ENCODE results near the gene TCF7. TPM values are rescaled to one million over a fixed set of nuclear protein-coding genes. Genes with fewer than 3 reads are reported as not detected.

The TCF7 gene
- total RNA-seq, 2 experiments from 2014 or later, result 0.97 to 1.1 TPM

DNA sequence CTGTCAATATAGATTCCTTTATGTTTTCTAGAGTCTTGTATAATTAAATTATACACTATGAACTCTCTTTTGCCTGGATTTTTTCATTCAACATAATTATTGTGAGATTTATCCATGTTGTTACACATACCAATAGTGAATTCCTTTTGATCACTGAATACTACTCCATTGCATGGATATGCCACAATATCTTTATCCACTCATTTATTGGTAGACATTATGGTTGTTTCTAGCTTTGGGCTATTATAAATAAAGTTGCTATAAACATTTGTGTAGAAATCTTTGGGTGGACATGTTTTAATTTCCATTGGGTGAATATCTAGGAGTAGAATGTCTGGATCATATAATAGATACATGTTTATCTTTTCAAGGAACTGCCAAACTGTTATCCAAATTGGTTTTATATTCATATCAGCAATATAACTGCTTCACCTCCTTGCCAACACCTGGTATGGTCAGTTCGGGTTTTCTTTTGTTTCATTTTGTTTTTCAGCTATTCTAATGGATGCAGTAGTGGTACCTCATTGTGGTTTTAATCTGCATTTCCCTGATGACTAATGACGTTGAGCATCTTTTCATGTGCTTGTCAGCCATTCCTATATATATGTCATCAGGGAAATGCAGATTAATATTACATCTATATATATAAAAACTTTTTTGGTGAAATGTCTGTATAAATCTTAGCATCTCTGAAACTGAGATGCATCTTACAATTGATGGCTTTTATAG lies 32.1 kb upstream of the TCF7 start:
- no peaks in the 10 kb centered on the region for H4K20me1 ChIP-seq (ENCODE audit: insufficient read depth, low read length)
- TF ChIP-seq EZH2phosphoT487 (IDR thresholded peaks at IDR 0.05; ENCODE audit: borderline replicate concordance, low read depth, low read length), result no peak
- no peak for TF ChIP-seq CTCF (conservative IDR thresholded peaks at IDR 0.05; ENCODE audit: low read length)
- H3K36me3 ChIP-seq (ENCODE audit: insufficient read depth, low read length), result no peaks in the 10 kb centered on the region
- intact Hi-C loops (cut with micrococcal nuclease; ENCODE audit: unreplicated experiment), result no loop called here
- no peak overlapping the region for H2AFZ ChIP-seq (ENCODE audit: low read length)
- no peak overlapping the region for H3K4me2 ChIP-seq (ENCODE audit: low read length)
- ChIA-PET POLR2A (no interaction called here), CTCF (ENCODE audit: unreplicated experiment) (no interaction called here)
- no peak overlapping the region for H3K4me3 ChIP-seq (ENCODE audit: low read depth, low read length, poor library complexity, severe bottlenecking)
- no peak for DNase-seq (ENCODE audit: low spot score)
- no peak overlapping the region for H3K27ac ChIP-seq (ENCODE audit: low read depth, low read length, poor library complexity, severe bottlenecking)
- H3K79me2 ChIP-seq (ENCODE audit: insufficient read depth, low read depth, low read length), result no peaks in the 10 kb centered on the region
- H3K9me2 ChIP-seq (ENCODE audit: insufficient read depth, low read length), result no peaks in the 10 kb centered on the region
- BruUV-seq (replicated peaks), result no TSS peak
- H3K9me3 ChIP-seq (ENCODE audit: low read length), result no peaks in the 10 kb centered on the region
- H3K4me1 ChIP-seq (ENCODE audit: insufficient read depth, low read length, poor library complexity, severe bottlenecking), result no peaks in the 10 kb centered on the region

DNA sequence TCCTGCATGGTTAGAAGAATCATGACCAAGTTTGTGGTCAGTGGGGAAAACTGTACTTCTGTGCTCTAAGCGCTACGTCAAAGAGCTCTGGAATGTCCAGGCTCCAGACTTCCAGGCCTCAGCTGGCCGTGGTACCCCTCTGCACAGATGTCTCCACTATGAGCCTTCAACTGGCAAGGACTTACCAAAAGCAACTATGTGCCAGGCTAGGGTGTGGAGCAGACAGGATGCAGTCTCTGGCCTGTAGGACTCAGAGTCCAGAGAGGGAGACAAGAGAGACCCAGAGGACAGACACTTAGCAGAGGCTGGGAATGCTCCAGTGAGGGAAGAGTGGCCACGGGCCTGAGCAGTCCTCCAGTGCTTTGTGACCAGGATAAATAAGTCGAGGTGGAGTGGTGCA lies 31.0 kb upstream of the TCF7 start:
- Histone ChIP-seq H3K79me2 (ENCODE audit: insufficient read depth, low read depth, low read length) (no peaks in the 10 kb centered on the region), H3K4me1 (ENCODE audit: insufficient read depth, low read length, poor library complexity, severe bottlenecking) (no peaks in the 10 kb centered on the region), H2AFZ (ENCODE audit: low read length) (no peak overlapping the region), H3K9me2 (ENCODE audit: insufficient read depth, low read length) (no peaks in the 10 kb centered on the region), H3K27ac (ENCODE audit: low read depth, low read length, poor library complexity, severe bottlenecking) (no peak overlapping the region), H3K4me3 (ENCODE audit: low read depth, low read length, poor library complexity, severe bottlenecking) (no peak overlapping the region), H3K9me3 (ENCODE audit: low read length) (no peaks in the 10 kb centered on the region), H3K4me2 (ENCODE audit: low read length) (no peak overlapping the region), H4K20me1 (ENCODE audit: insufficient read depth, low read length) (no peaks in the 10 kb centered on the region), H3K36me3 (ENCODE audit: insufficient read depth, low read length) (no peaks in the 10 kb centered on the region)
- intact Hi-C loops (cut with micrococcal nuclease; ENCODE audit: unreplicated experiment), result no loop called here
- BruUV-seq (replicated peaks), result no TSS peak
- CTCF ChIA-PET (ENCODE audit: unreplicated experiment), result no interaction called here
- no peak for TF ChIP-seq EZH2phosphoT487 (IDR thresholded peaks at IDR 0.05; ENCODE audit: borderline replicate concordance, low read depth, low read length)
- TF ChIP-seq CTCF (conservative IDR thresholded peaks at IDR 0.05; ENCODE audit: low read length), result no peak
- no peak for DNase-seq (ENCODE audit: low spot score)
- POLR2A ChIA-PET, result interaction anchor here (0.7 kb wide), 1 partner anchor 136 kb away, joined by 3 read pairs; no protein-coding TSS in a partner anchor

- ChIA-PET CTCF (ENCODE audit: unreplicated experiment) (no interaction called here), POLR2A (interaction anchor here (0.8 kb wide), 1 partner anchor 12 kb away, joined by 3 read pairs; no protein-coding TSS in a partner anchor)
- Histone ChIP-seq H3K9me2 (ENCODE audit: insufficient read depth, low read length) (no peaks in the 10 kb centered on the region), H3K36me3 (ENCODE audit: insufficient read depth, low read length) (no peaks in the 10 kb centered on the region), H3K79me2 (ENCODE audit: insufficient read depth, low read depth, low read length) (no peaks in the 10 kb centered on the region), H3K9me3 (ENCODE audit: low read length) (no peaks in the 10 kb centered on the region), H3K4me2 (ENCODE audit: low read length) (no peak overlapping the region), H4K20me1 (ENCODE audit: insufficient read depth, low read length) (no peaks in the 10 kb centered on the region), H2AFZ (ENCODE audit: low read length) (no peak overlapping the region), H3K27ac (ENCODE audit: low read depth, low read length, poor library complexity, severe bottlenecking) (no peak overlapping the region), H3K4me3 (ENCODE audit: low read depth, low read length, poor library complexity, severe bottlenecking) (no peak overlapping the region), H3K4me1 (ENCODE audit: insufficient read depth, low read length, poor library complexity, severe bottlenecking) (no peaks in the 10 kb centered on the region)
- TF ChIP-seq CTCF (conservative IDR thresholded peaks at IDR 0.05; ENCODE audit: low read length), result no peak
- no peak for TF ChIP-seq EZH2phosphoT487 (IDR thresholded peaks at IDR 0.05; ENCODE audit: borderline replicate concordance, low read depth, low read length)
- intact Hi-C loops (cut with micrococcal nuclease; ENCODE audit: unreplicated experiment), result no loop called here
- no peak for DNase-seq (ENCODE audit: low spot score)
- BruUV-seq (replicated peaks), result no TSS peak
These were observed 30.4 kb upstream of the TCF7 start for GRCh38 chr5:134084022-134084565.

Measured in OCI-LY7 (cell line).